Neural cell (in vitro differentiated cells): Measurements from ENCODE around the gene CLDN14. TPM values are rescaled to one million over a fixed set of nuclear protein-coding genes. Genes with fewer than 3 reads are reported as not detected.

Experiments
- H2AFZ ChIP-seq: fragments of 200-600, 300-800 bp; sonication (generic), shearing (Covaris generic); 2 replicates; pipeline ENCODE4 v1.6.0; 2014; ENCODE audit warnings: low read depth, mild to moderate bottlenecking, antibody characterized with exemption, low read length, moderate library complexity
- H3F3A ChIP-seq: fragments of 200-600 bp; shearing (Covaris generic); 2 replicates; pipeline ENCODE4 v1.6.1; 2016; ENCODE audit warnings: mild to moderate bottlenecking, moderate library complexity, mixed read lengths, antibody characterized with exemption, low read length; ENCODE audit not compliant: insufficient read depth, poor library complexity, severe bottlenecking
- H3K27ac ChIP-seq: fragments of 200-600, 300-800 bp; sonication (generic), shearing (Covaris generic); 2 replicates; pipeline ENCODE4 v1.5.1; 2014; ENCODE audit warnings: mild to moderate bottlenecking, low read length, moderate library complexity
- H3K27me3 ChIP-seq: fragments of 300-800, 200-600 bp; sonication (generic), shearing (Covaris generic); 2 replicates; pipeline ENCODE4 v1.6.0; 2014; ENCODE audit warnings: mild to moderate bottlenecking, low read depth, low read length, moderate library complexity; ENCODE audit not compliant: insufficient read depth
- H3K36me3 ChIP-seq: fragments of 300-800, 200-600 bp; sonication (generic), shearing (Covaris generic); 2 replicates; pipeline ENCODE4 v1.5.1; 2014; ENCODE audit warnings: mild to moderate bottlenecking, antibody characterized with exemption, low read length, moderate library complexity; ENCODE audit not compliant: insufficient read depth
- H3K4me2 ChIP-seq: fragments of 300-800, 200-600 bp; sonication (generic), shearing (Covaris generic); 2 replicates; pipeline ENCODE4 v1.6.0; 2014; ENCODE audit warnings: mild to moderate bottlenecking, low read length
- H3K4me3 ChIP-seq: fragments of 300-800, 200-600 bp; sonication (generic), shearing (Covaris generic); 2 replicates; pipeline ENCODE4 v1.5.1; 2014; ENCODE audit warnings: mild to moderate bottlenecking, low read length, moderate library complexity
- H3K79me2 ChIP-seq: fragments of 200-600 bp; shearing (Covaris generic); replicated peaks from 2 replicates; pipeline ENCODE4 v1.6.0; 2014; ENCODE audit warnings: mild to moderate bottlenecking, low read length, moderate library complexity; ENCODE audit not compliant: insufficient read depth
- H3K9ac ChIP-seq: fragments of 300-800, 200-600 bp; sonication (generic), shearing (Covaris generic); 2 replicates; pipeline ENCODE4 v1.6.1; 2016; ENCODE audit warnings: mild to moderate bottlenecking, low read length, mixed read lengths
- H3K9me2 ChIP-seq: fragments of 200-600 bp; shearing (Covaris generic); 2 replicates; pipeline ENCODE4 v1.6.1; 2016; ENCODE audit warnings: mild to moderate bottlenecking, low read length, mixed read lengths; ENCODE audit not compliant: insufficient read depth
- H3K9me3 ChIP-seq: fragments of 200-600, 300-800 bp; sonication (generic), shearing (Covaris generic); 2 replicates; pipeline ENCODE4 v1.6.1; 2016; ENCODE audit warnings: mild to moderate bottlenecking, mixed run types, low read length, moderate library complexity, mixed read lengths
- H4K20me1 ChIP-seq: fragments of 200-600 bp; shearing (Covaris generic); 2 replicates; pipeline ENCODE4 v1.6.1; 2016; ENCODE audit warnings: mild to moderate bottlenecking, mixed run types; ENCODE audit not compliant: insufficient read depth
- CTCF ChIP-seq: fragments of 450-650 bp; IDR thresholded peaks from 2 replicates; pipeline ENCODE4 v1.5.1; 2014; ENCODE audit warnings: antibody characterized with exemption, mild to moderate bottlenecking, moderate library complexity; ENCODE audit not compliant: poor library complexity, severe bottlenecking
- EP300 ChIP-seq: fragments of 450-650 bp; conservative IDR thresholded peaks from 2 replicates; pipeline ENCODE4 v1.6.1; 2014; ENCODE audit warnings: antibody characterized with exemption, mild to moderate bottlenecking, moderate library complexity; ENCODE audit not compliant: poor library complexity, severe bottlenecking
- EZH2 ChIP-seq: fragments of 200-600, 300-800 bp; shearing (Covaris generic), sonication (generic); IDR thresholded peaks from 2 replicates; pipeline ENCODE4 v1.6.1; 2014; ENCODE audit warnings: antibody characterized with exemption, low read length, borderline replicate concordance, mild to moderate bottlenecking; ENCODE audit not compliant: insufficient read depth, poor library complexity, severe bottlenecking
- MXI1 ChIP-seq: fragments of 450-650 bp; conservative IDR thresholded peaks from 2 replicates; pipeline ENCODE4 v1.6.1; 2014; ENCODE audit warnings: antibody characterized with exemption, mild to moderate bottlenecking; ENCODE audit not compliant: poor library complexity, severe bottlenecking
- POLR2AphosphoS5 ChIP-seq: IDR thresholded peaks from 2 replicates; pipeline ENCODE4 v1.6.1; 2012
- REST ChIP-seq: IDR thresholded peaks from 2 replicates; pipeline ENCODE4 v1.6.1; 2012; ENCODE audit warnings: borderline replicate concordance
- SMC3 ChIP-seq: fragments of 450-650 bp; conservative IDR thresholded peaks from 2 replicates; pipeline ENCODE4 v1.6.1; 2014; ENCODE audit warnings: antibody characterized with exemption, mild to moderate bottlenecking, moderate library complexity; ENCODE audit not compliant: poor library complexity
- polyA plus RNA-seq: library from polyadenylated mRNA; depleted of rRNA; stranded (reverse); fragments of >200 nt; gene quantifications from 2 replicates; pipeline ENCODE4 v1.2.3, GENCODE V29; 2014

Gene CLDN14
- polyA plus RNA-seq, 1 donor from 2014 or later = not detected

GRCh38 chr21:36463204-36463603 is 16.7 kb downstream of the CLDN14 start (continued):
- no peak for TF ChIP-seq SMC3
- TF ChIP-seq MXI1 = no peak
- TF ChIP-seq POLR2AphosphoS5 = no peak

- no peak for TF ChIP-seq REST
- Histone ChIP-seq H3K4me2 (no peak overlapping the region), H3K9me2 (no peaks in the 10 kb centered on the region), H3K4me3 (no peak overlapping the region), H3F3A (no peaks in the 10 kb centered on the region), H3K9me3 (no peaks in the 10 kb centered on the region), H3K9ac (no peak overlapping the region), H3K36me3 (no peaks in the 10 kb centered on the region), H3K79me2 (no peaks in the 10 kb centered on the region), H3K27me3 (no peaks in the 10 kb centered on the region), H2AFZ (no peak overlapping the region), H3K27ac (no peak overlapping the region), H4K20me1 (no peaks in the 10 kb centered on the region)
These were observed 17.9 kb downstream of the CLDN14 start for GRCh38 chr21:36461918-36462486.

GRCh38 chr21:36461277-36461917 is 18.5 kb downstream of the CLDN14 start:
- Histone ChIP-seq H3K4me3 (no peak overlapping the region), H3K36me3 (no peaks in the 10 kb centered on the region), H3K27ac (no peak overlapping the region), H4K20me1 (no peaks in the 10 kb centered on the region), H3K9ac (no peak overlapping the region), H3K9me2 (no peaks in the 10 kb centered on the region), H3K27me3 (no peaks in the 10 kb centered on the region), H2AFZ (no peak overlapping the region), H3K4me2 (no peak overlapping the region), H3K9me3 (no peaks in the 10 kb centered on the region), H3F3A (no peaks in the 10 kb centered on the region), H3K79me2 (no peaks in the 10 kb centered on the region)
- no peak for TF ChIP-seq EZH2
- no peak for TF ChIP-seq CTCF
- no peak for TF ChIP-seq POLR2AphosphoS5
- no peak for TF ChIP-seq EP300
- TF ChIP-seq SMC3 = no peak
- TF ChIP-seq MXI1 = no peak
